Astrocyte (in vitro differentiated cells and primary cell): ENCODE data around the gene SUSD6.

Experiments used
- CTCF ChIP-seq: IDR thresholded peaks from 2 replicates; pipeline ENCODE4 v1.5.1; 2011; ENCODE audit warnings: low read depth, mild to moderate bottlenecking, inconsistent platforms, low read length, moderate library complexity; ENCODE audit not compliant: insufficient read depth
- EZH2 ChIP-seq: IDR thresholded peaks from 2 replicates; pipeline ENCODE4 v1.6.1; 2012; ENCODE audit warnings: mild to moderate bottlenecking, low read length, inconsistent platforms; ENCODE audit not compliant: insufficient read depth

DNA sequence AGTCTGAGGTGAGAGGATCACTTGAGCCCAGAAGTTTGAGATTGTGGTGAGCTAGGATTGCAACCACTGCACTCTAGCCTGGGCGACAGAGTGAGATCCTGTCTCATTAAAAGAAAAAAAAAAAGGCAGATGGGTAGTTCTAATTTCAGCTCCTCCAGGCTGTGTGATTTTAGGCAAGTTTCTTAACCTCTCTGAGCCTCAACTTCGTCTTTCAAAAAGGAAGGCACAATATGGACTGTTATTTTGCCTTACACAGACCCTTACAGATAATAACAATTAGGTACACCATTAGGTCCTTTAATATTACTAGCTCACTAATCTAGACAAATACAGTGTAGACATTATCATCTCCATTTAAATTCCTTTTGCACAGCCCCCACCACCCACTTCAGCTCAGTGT is 31.9 kb upstream of the SUSD6 start:
- TF ChIP-seq CTCF (no peak), EZH2 (no peak)
